GM20000 (cell line): ENCODE data around the gene ADM2.
A peak's percentile ranks its signal among the peaks of the same experiment; 100 is the strongest.

Experiments
- DNase-seq: peaks from one replicate; pipeline ENCODE4 v3.0.0; 2012; ENCODE audit warnings: low spot score
- CTCF ChIP-seq: IDR thresholded peaks from 2 replicates; pipeline ENCODE4 v1.5.1; 2012; ENCODE audit warnings: mild to moderate bottlenecking, control low read depth; ENCODE audit errors: extremely low read depth, missing control alignments

ADM2 gene

GRCh38 chr22:50489363-50490243 lies 8.3 kb downstream of the ADM2 start:
- no peak for TF ChIP-seq CTCF
- no peak for DNase-seq

DNA sequence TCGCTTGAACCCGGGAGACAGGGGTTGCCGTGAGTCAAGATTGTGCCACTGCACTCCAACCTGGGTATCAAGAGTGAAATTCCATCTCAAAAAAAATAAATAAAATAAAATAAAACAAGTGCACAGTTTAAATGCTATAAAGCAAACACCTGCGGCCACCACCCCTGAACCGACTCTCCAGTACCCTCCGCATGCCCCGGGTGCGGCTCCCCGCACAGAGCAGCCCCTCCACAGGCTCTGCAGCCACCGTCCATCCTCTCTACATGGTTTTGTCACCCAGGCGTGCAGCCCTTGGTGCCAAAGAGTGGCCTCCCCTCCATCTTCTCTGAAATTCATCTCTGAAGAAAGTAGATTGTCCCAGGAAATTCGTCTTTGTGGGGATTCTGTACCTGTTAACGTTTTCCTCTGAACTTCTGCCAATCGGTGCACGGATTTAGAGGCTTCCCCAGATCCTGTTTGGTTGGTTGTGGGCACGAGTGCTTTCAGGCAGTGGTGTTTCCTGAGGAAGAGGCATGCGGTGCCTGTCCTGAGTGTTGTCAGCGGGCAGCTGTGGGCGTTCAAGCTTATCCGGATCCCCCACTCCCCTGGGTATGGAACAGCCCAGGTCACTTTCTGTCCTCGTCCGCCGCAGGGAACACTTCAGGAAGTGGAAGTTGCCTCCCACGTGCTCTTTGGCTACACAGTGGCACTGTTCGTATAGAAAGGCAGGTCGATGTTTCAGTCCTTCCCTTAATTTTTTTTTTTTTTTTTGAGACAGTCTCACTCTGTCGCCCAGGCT lies 9.4 kb downstream of the ADM2 start:
- peak; percentile 33 for DNase-seq
- no peak for TF ChIP-seq CTCF

- TF ChIP-seq CTCF: no peak
- DNase-seq: no peak
These were observed 15.8 kb downstream of the ADM2 start for GRCh38 chr22:50497093-50497492.

- DNase-seq: peak; percentile 78
- TF ChIP-seq CTCF: peak; percentile 62
These were observed 17.1 kb downstream of the ADM2 start for GRCh38 chr22:50498322-50498890.

GRCh38 chr22:50500452-50500851 lies 19.1 kb downstream of the ADM2 start:
- no peak for DNase-seq
- TF ChIP-seq CTCF: no peak

GRCh38 chr22:50502096-50502495 lies 20.8 kb downstream of the ADM2 start:
- no peak for DNase-seq
- TF ChIP-seq CTCF: no peak
